CD4-positive, alpha-beta T cell (primary cell): ENCODE results near the gene BRD3OS. TPM values are rescaled to one million over a fixed set of nuclear protein-coding genes. Genes with fewer than 3 reads are reported as not detected.
A peak's percentile ranks its signal among the peaks of the same experiment; 100 is the strongest.

ENCODE experiments used
- ATAC-seq: fragments of 200-7000 bp; cut with Tn5 transposase; one replicate; pipeline ENCODE4 v1.10.0; 2022; ENCODE audit warnings: mild to moderate bottlenecking; ENCODE audit not compliant: poor library complexity
- CTCF ChIA-PET: fragments of 350-600 bp; sonication (Branson Sonifier 250); formaldehyde crosslinking; loops from one replicate; lab custom pipeline; 2021; ENCODE audit warnings: antibody characterized with exemption, inconsistent platforms; lab: Charles Lee
- POLR2A ChIA-PET: fragments of 350-600 bp; sonication (Branson Sonifier 250); formaldehyde crosslinking; loops from one replicate; lab custom pipeline; 2021; ENCODE audit warnings: antibody characterized with exemption, inconsistent platforms; lab: Charles Lee
- DNase-seq, 14 experiments: peaks; one replicate each; pipeline ENCODE4 v3.0.0-alpha.2; 2013 to 2020; ENCODE audit warnings: mixed read lengths in 2 of 14
- H3K27ac ChIP-seq, 2 donors: one replicate each; pipeline versions ENCODE4 v1.5.1 to v1.7.0; 2013; ENCODE audit warnings: low read length in 2 of 2, low read depth in 1 of 2, mild to moderate bottlenecking in 1 of 2
- H3K27me3 ChIP-seq, 2 experiments: 1 replicate in 1 of 2; 2 replicates in 1 of 2; pipeline versions ENCODE4 v1.6.1 to v1.7.0; 2013; ENCODE audit warnings: low read length in 2 of 2, control low read depth in 1 of 2, mild to moderate bottlenecking in 1 of 2, moderate library complexity in 1 of 2; ENCODE audit not compliant: insufficient read depth in 2 of 2, control insufficient read depth in 1 of 2
- H3K36me3 ChIP-seq: one replicate; pipeline ENCODE4 v1.6.1; 2013; ENCODE audit warnings: low read length, control low read depth; ENCODE audit not compliant: insufficient read depth
- H3K4me1 ChIP-seq: one replicate; pipeline ENCODE4 v1.6.1; 2013; ENCODE audit warnings: low read length, control low read depth; ENCODE audit not compliant: insufficient read depth
- H3K4me3 ChIP-seq: one replicate; pipeline ENCODE4 v1.5.1; 2013; ENCODE audit warnings: mild to moderate bottlenecking, low read length, moderate library complexity
- H3K9me3 ChIP-seq, 2 experiments: 1 replicate in 1 of 2; 2 replicates in 1 of 2; pipeline versions ENCODE4 v1.6.1 to v1.7.0; 2013; ENCODE audit warnings: low read length in 2 of 2, mild to moderate bottlenecking in 2 of 2, control low read depth in 1 of 2, moderate library complexity in 1 of 2; ENCODE audit not compliant: control insufficient read depth in 1 of 2, insufficient read depth in 1 of 2
- H3K27ac Mint-ChIP-seq: one replicate; pipeline ENCODE4 v1.8.0; 2020; ENCODE audit warnings: mixed read lengths
- H3K27me3 Mint-ChIP-seq: one replicate; pipeline ENCODE4 v1.8.0; 2021; ENCODE audit warnings: mixed read lengths
- H3K36me3 Mint-ChIP-seq: one replicate; pipeline ENCODE4 v1.8.0; 2021; ENCODE audit warnings: low read depth, mixed read lengths
- H3K4me1 Mint-ChIP-seq: one replicate; pipeline ENCODE4 v1.8.0; 2021; ENCODE audit warnings: low read depth, mixed read lengths
- H3K4me3 Mint-ChIP-seq: one replicate; pipeline ENCODE4 v1.8.0; 2020; ENCODE audit warnings: mild to moderate bottlenecking, mixed read lengths
- H3K9me3 Mint-ChIP-seq: one replicate; pipeline ENCODE4 v1.8.0; 2020; ENCODE audit warnings: mixed read lengths
- intact Hi-C, 2 experiments: fragments of 100-400 bp; cut with DNase I in 1 of 2; cut with micrococcal nuclease in 1 of 2; formaldehyde crosslinking; loops; one replicate each; pipeline versions ENCODE4 v1.15.1 to v1.9.0; 2023 to 2025; cut with DNase I, micrococcal nuclease
- total RNA-seq, 174 experiments: library from RNA in 2 of 174; stranded (reverse) in 2 of 174; gene quantifications; one replicate each; pipeline ENCODE4 v1.2.3 and lab custom pipeline; 2021 to 2026
- TF ChIP-seq, protein P1 (sequence below): fragments of 200-600 bp; IDR thresholded peaks from one replicate; pipeline ENCODE4 v1.8.0; 2022; ENCODE audit warnings: antibody characterized with exemption, mild to moderate bottlenecking

BRD3OS gene
- total RNA-seq, 2 experiments from 2014 or later: 4.0 to 4.9 TPM

- no peak for ATAC-seq
- H3K4me1 Mint-ChIP-seq: no peaks in the 10 kb centered on the region
- H3K4me1 ChIP-seq: no peaks in the 10 kb centered on the region
- H3K4me3 ChIP-seq: no peak overlapping the region
- ChIA-PET POLR2A (no interaction called here), CTCF (no interaction called here)
- peaks cover 11 to 32% of the 10 kb centered on the region in 2 experiments for H3K9me3 ChIP-seq
- peaks cover 94% of the 10 kb centered on the region for H3K36me3 Mint-ChIP-seq
- H3K27me3 ChIP-seq: no peaks in the 10 kb centered on the region
- intact Hi-C loops: no loop called here
- no peak for DNase-seq
- H3K27ac ChIP-seq: no peak overlapping the region
- H3K27me3 Mint-ChIP-seq: no peaks in the 10 kb centered on the region
- no peak overlapping the region for H3K27ac Mint-ChIP-seq
- H3K4me3 Mint-ChIP-seq: no peak overlapping the region
- H3K9me3 Mint-ChIP-seq: no peaks in the 10 kb centered on the region
- H3K36me3 ChIP-seq: peaks cover 56% of the 10 kb centered on the region
- TF ChIP-seq, protein P1, sequence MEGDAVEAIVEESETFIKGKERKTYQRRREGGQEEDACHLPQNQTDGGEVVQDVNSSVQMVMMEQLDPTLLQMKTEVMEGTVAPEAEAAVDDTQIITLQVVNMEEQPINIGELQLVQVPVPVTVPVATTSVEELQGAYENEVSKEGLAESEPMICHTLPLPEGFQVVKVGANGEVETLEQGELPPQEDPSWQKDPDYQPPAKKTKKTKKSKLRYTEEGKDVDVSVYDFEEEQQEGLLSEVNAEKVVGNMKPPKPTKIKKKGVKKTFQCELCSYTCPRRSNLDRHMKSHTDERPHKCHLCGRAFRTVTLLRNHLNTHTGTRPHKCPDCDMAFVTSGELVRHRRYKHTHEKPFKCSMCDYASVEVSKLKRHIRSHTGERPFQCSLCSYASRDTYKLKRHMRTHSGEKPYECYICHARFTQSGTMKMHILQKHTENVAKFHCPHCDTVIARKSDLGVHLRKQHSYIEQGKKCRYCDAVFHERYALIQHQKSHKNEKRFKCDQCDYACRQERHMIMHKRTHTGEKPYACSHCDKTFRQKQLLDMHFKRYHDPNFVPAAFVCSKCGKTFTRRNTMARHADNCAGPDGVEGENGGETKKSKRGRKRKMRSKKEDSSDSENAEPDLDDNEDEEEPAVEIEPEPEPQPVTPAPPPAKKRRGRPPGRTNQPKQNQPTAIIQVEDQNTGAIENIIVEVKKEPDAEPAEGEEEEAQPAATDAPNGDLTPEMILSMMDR: no peak
These were observed 14.3 kb downstream of the BRD3OS start for GRCh38 chr9:134039386-134040175.

DNA sequence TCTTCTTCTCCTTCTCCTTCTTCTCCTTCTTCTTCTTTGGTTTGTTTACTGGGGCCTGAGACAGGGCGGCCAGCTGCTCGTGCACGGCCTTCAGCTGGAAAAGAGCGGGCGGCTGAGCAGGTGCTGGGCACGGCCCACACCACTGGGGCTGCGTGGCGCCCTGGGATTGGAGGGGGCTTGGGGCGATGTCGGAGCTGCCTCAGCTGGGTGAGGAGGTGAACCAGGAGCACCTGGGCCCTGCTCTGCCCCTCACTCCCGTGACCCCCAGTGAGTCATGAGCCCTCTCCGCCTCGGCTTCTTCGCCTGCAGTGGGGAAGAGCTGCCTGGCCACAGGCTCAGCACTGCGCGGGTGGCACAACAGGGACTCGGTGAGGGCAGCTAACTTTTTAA is 14.9 kb downstream of the BRD3OS start:
- CTCF ChIA-PET: no interaction called here
- H3K36me3 Mint-ChIP-seq: peaks cover 91% of the 10 kb centered on the region

DNA sequence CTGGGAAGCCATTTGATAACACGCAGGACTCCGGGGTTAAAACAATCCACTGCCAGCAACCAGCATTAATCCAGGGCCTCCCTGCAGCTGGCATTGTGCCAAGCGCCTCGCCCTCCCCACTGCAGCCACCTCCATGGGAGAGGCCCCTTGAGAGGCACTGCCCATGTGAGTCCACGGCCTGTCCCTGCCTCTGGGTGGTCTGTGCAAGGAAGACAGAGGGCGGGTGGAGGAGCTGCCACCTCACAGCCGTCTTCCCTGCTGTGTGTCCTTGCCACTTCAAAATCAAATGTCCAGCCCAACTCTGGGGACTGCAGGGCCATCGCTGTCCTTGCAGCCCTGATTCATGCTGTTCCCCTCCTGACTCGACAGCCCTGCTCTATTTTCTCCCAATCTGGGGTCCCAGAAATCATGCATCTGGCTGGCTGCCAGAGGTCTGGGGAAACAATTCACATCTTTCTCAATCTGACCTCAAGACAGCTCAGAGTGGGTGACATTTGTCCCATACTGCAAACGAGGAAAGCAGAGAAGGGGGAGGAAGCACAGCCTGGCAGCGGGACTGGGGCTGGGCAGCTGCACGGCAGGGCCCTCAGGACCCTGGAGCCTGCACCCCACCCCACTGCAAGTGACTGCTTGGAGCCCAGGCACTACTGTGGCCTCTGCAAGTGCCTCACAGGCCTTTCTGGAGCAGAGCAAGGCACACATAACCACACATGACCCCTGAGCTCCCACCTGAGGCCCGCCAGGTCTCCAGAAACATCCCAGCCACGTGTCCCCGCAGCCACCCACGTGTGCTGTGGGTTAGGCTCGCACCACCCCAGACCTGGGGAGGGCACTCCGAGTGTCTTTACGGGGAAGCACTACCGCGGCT is 15.7 kb downstream of the BRD3OS start:
- Histone ChIP-seq H3K27me3 (no peaks in the 10 kb centered on the region), H3K4me1 (no peaks in the 10 kb centered on the region), H3K36me3 (peaks cover 53% of the 10 kb centered on the region), H3K27ac (no peak overlapping the region), H3K9me3 (peaks cover 11 to 32% of the 10 kb centered on the region in 2 experiments), H3K4me3 (no peak overlapping the region)
- DNase-seq (peak in 1 of 14 experiments; percentile 2), ATAC-seq (no peak)
- no peaks in the 10 kb centered on the region for H3K4me1 Mint-ChIP-seq
- peaks cover 83% of the 10 kb centered on the region for H3K36me3 Mint-ChIP-seq
- TF ChIP-seq, protein P1: no peak
- no peak overlapping the region for H3K27ac Mint-ChIP-seq
- intact Hi-C loops: no loop called here
- ChIA-PET CTCF (no interaction called here), POLR2A (no interaction called here)
- no peak overlapping the region for H3K4me3 Mint-ChIP-seq
- H3K9me3 Mint-ChIP-seq: no peaks in the 10 kb centered on the region
- H3K27me3 Mint-ChIP-seq: no peaks in the 10 kb centered on the region

More for the DNA sequence above, 14.9 kb downstream of the BRD3OS start:
- TF ChIP-seq, protein P1: no peak
- Mint-ChIP-seq H3K27me3 (no peaks in the 10 kb centered on the region), H3K4me1 (no peaks in the 10 kb centered on the region), H3K27ac (no peak overlapping the region), H3K4me3 (no peak overlapping the region), H3K9me3 (no peaks in the 10 kb centered on the region)
- POLR2A ChIA-PET: no interaction called here
- peaks cover 57% of the 10 kb centered on the region for H3K36me3 ChIP-seq
- DNase-seq (no peak), ATAC-seq (no peak)
- intact Hi-C loops: no loop called here
- no peaks in the 10 kb centered on the region for H3K4me1 ChIP-seq
- H3K9me3 ChIP-seq: peaks cover 11 to 32% of the 10 kb centered on the region in 2 experiments
- no peaks in the 10 kb centered on the region for H3K27me3 ChIP-seq
- H3K27ac ChIP-seq: no peak overlapping the region
- no peak overlapping the region for H3K4me3 ChIP-seq
